H9 (cell line): ENCODE measurements around the gene CCDC127. TPM values are rescaled to one million over a fixed set of nuclear protein-coding genes. Genes with fewer than 3 reads are reported as not detected.
"Not testable (repeated sequence)": the region's sequence is repeated elsewhere in the genome, so short reads cannot be mapped to it uniquely, and the experiment has no call there.

Source experiments
- DNase-seq: peaks from one replicate; pipeline ENCODE4 v3.0.0-alpha.2; 2017
- H2AFZ ChIP-seq: one replicate; pipeline ENCODE4 v1.6.1; 2013; ENCODE audit warnings: mild to moderate bottlenecking, low read length, control low read depth, moderate library complexity
- H2AK5ac ChIP-seq: 2 replicates; pipeline ENCODE4 v1.6.1; 2013; ENCODE audit warnings: low read length, control low read depth, mixed read lengths; ENCODE audit not compliant: insufficient read length
- H2BK120ac ChIP-seq: one replicate; pipeline ENCODE4 v1.6.1; 2013; ENCODE audit warnings: low read depth, mild to moderate bottlenecking, low read length, control low read depth, inconsistent platforms; ENCODE audit not compliant: poor library complexity, severe bottlenecking
- H2BK12ac ChIP-seq: 2 replicates; pipeline ENCODE4 v1.6.1; 2013; ENCODE audit warnings: low read length, control low read depth, mixed read lengths, low read depth; ENCODE audit not compliant: insufficient read length
- H2BK15ac ChIP-seq: 2 replicates; pipeline ENCODE4 v1.6.1; 2013; ENCODE audit warnings: low read depth, low read length, control low read depth
- H2BK20ac ChIP-seq: one replicate; pipeline ENCODE4 v1.6.1; 2013; ENCODE audit warnings: low read depth, mild to moderate bottlenecking, low read length, control low read depth, inconsistent platforms; ENCODE audit not compliant: poor library complexity, severe bottlenecking
- H2BK5ac ChIP-seq: 2 replicates; pipeline ENCODE4 v1.6.1; 2013; ENCODE audit warnings: low read length, control low read depth, mixed read lengths; ENCODE audit not compliant: insufficient read length
- H3K14ac ChIP-seq: 2 replicates; pipeline ENCODE4 v1.6.1; 2013; ENCODE audit warnings: low read length, control low read depth; ENCODE audit not compliant: insufficient read depth
- H3K18ac ChIP-seq: 2 replicates; pipeline ENCODE4 v1.6.1; 2013; ENCODE audit warnings: low read depth, mild to moderate bottlenecking, mixed read lengths, low read length, control low read depth; ENCODE audit not compliant: insufficient read length
- H3K23ac ChIP-seq: 2 replicates; pipeline ENCODE4 v1.6.1; 2013; ENCODE audit warnings: low read length, control low read depth, mixed read lengths, low read depth; ENCODE audit not compliant: insufficient read length
- H3K23me2 ChIP-seq: 2 replicates; pipeline ENCODE4 v1.6.1; 2013; ENCODE audit warnings: low read depth, mild to moderate bottlenecking, mixed read lengths, low read length, control low read depth; ENCODE audit not compliant: insufficient read length, poor library complexity, severe bottlenecking
- H3K27ac ChIP-seq: 2 replicates; pipeline ENCODE4 v1.5.1; 2013; ENCODE audit warnings: low read length, control low read depth, mixed read lengths, low read depth; ENCODE audit not compliant: insufficient read length
- H3K27me3 ChIP-seq: 2 replicates; pipeline ENCODE4 v1.6.1; 2013; ENCODE audit warnings: low read length, control low read depth, inconsistent platforms; ENCODE audit not compliant: insufficient read depth
- H3K4ac ChIP-seq: 2 replicates; pipeline ENCODE4 v1.6.1; 2013; ENCODE audit warnings: low read depth, mild to moderate bottlenecking, control low read depth, inconsistent platforms, low read length, moderate library complexity
- H3K4me1 ChIP-seq: 2 replicates; pipeline ENCODE4 v1.6.1; 2013; ENCODE audit warnings: low read length, control low read depth, inconsistent platforms; ENCODE audit not compliant: insufficient read depth
- H3K4me2 ChIP-seq: 2 replicates; pipeline ENCODE4 v1.6.1; 2013; ENCODE audit warnings: low read length, control low read depth, mixed read lengths; ENCODE audit not compliant: insufficient read length, insufficient read depth
- H3K56ac ChIP-seq: 2 replicates; pipeline ENCODE4 v1.6.1; 2013; ENCODE audit warnings: low read depth, mild to moderate bottlenecking, mixed read lengths, low read length, control low read depth; ENCODE audit not compliant: insufficient read length
- H3K79me1 ChIP-seq: 2 replicates; pipeline ENCODE4 v1.6.1; 2013; ENCODE audit warnings: low read depth, mild to moderate bottlenecking, moderate library complexity, low read length, control low read depth, inconsistent platforms; ENCODE audit not compliant: insufficient read depth, poor library complexity, severe bottlenecking
- H3K79me2 ChIP-seq: 2 replicates; pipeline ENCODE4 v1.6.1; 2013; ENCODE audit warnings: low read length, control low read depth, inconsistent platforms; ENCODE audit not compliant: insufficient read depth
- H3K9ac ChIP-seq: 2 replicates; pipeline ENCODE4 v1.6.1; 2013; ENCODE audit warnings: low read length, control low read depth, mixed read lengths; ENCODE audit not compliant: insufficient read length; ENCODE audit errors: extremely low read depth
- H3K9me3 ChIP-seq: one replicate; pipeline ENCODE4 v1.6.1; 2013; ENCODE audit warnings: low read depth, low read length, inconsistent platforms; ENCODE audit not compliant: control insufficient read depth
- H3T11ph ChIP-seq: one replicate; pipeline ENCODE4 v1.6.1; 2013; ENCODE audit warnings: mild to moderate bottlenecking, low read length, control low read depth, inconsistent platforms
- H4K20me1 ChIP-seq: one replicate; pipeline ENCODE4 v1.6.1; 2013; ENCODE audit not compliant: control insufficient read depth, insufficient read length, insufficient read depth
- H4K5ac ChIP-seq: 2 replicates; pipeline ENCODE4 v1.6.1; 2013; ENCODE audit warnings: low read depth, mild to moderate bottlenecking, mixed read lengths, low read length, control low read depth; ENCODE audit not compliant: insufficient read length
- H4K8ac ChIP-seq: replicated peaks from 2 replicates; pipeline ENCODE4 v1.6.1; 2013; ENCODE audit warnings: low read length, control low read depth, mixed read lengths, low read depth; ENCODE audit not compliant: insufficient read length
- H4K91ac ChIP-seq: 2 replicates; pipeline ENCODE4 v1.6.1; 2013; ENCODE audit warnings: low read depth, mild to moderate bottlenecking, moderate library complexity, mixed read lengths, low read length, control low read depth; ENCODE audit not compliant: insufficient read length
- H3K27ac Mint-ChIP-seq, 3 experiments: 2 replicates in 2 of 3; 3 replicates in 1 of 3; pipeline ENCODE4 v1.8.0; 2020 to 2021; ENCODE audit warnings: mixed read lengths in 3 of 3, mild to moderate bottlenecking in 1 of 3, moderate library complexity in 1 of 3
- H3K27me3 Mint-ChIP-seq: 2 replicates; pipeline ENCODE4 v1.8.0; 2021; ENCODE audit warnings: low read depth, mild to moderate bottlenecking, moderate library complexity, mixed read lengths
- H3K36me3 Mint-ChIP-seq, 3 experiments: 2 replicates in 2 of 3; 3 replicates in 1 of 3; pipeline ENCODE4 v1.8.0; 2020 to 2021; ENCODE audit warnings: low read depth in 3 of 3, mixed read lengths in 3 of 3; ENCODE audit not compliant: insufficient read depth in 1 of 3
- H3K4me1 Mint-ChIP-seq, 2 experiments: 2 replicates each; pipeline ENCODE4 v1.8.0; 2020; ENCODE audit warnings: mixed read lengths in 2 of 2
- H3K4me3 Mint-ChIP-seq, 2 experiments: 2 replicates in 1 of 2; 3 replicates in 1 of 2; pipeline ENCODE4 v1.8.0; 2020 to 2021; ENCODE audit warnings: mild to moderate bottlenecking in 2 of 2, mixed read lengths in 2 of 2, moderate library complexity in 1 of 2
- H3K9me3 Mint-ChIP-seq, 2 experiments: 2 replicates in 1 of 2; 3 replicates in 1 of 2; pipeline ENCODE4 v1.8.0; 2020; ENCODE audit warnings: mild to moderate bottlenecking in 2 of 2, mixed read lengths in 2 of 2, moderate library complexity in 1 of 2
- WGBS: extraction: QIAGEN DNeasy Blood & Tissue Kit; methylation state at CpG from one replicate; pipeline ENCODE4 v1.1.7; 2013; ENCODE audit warnings: missing lambda C conversion rate, low lambda C conversion rate, mixed read lengths; ENCODE audit not compliant: insufficient read length; ENCODE audit errors: extremely low coverage; 5-methylcytosine and 5-hydroxymethylcytosine counted together
- total RNA-seq: library from RNA; stranded (reverse); gene quantifications from 2 replicates; pipeline ENCODE4 v1.2.1, GENCODE V29; 2021

Gene CCDC127
- total RNA-seq, 1 experiment from 2014 or later, result 9.0 TPM

DNA sequence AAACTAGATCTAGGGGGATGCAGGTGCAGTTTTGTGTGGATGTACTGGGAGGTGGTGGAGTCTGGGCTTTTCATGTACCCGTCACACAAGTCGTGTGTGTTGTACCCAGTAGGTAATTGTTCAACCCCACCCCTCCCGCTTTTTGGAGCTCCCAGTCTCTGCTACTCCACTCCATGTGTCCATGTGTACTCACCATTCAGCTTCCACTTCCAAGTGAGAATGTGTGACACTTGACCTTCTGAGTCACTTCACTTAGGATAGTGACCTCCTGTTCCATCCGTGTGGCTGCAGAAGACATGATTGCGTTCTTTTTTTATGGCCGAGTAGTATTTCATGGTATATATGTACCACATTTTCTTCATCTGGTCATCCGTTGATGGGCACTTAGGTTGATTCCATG is 22.6 kb upstream of the CCDC127 start:
- not testable (repeated sequence) for H3K27me3 ChIP-seq, H3K4ac ChIP-seq, H3K79me2 ChIP-seq, H3K4me3 Mint-ChIP-seq, H3K79me1 ChIP-seq, H3T11ph ChIP-seq, H2AK5ac ChIP-seq, H2BK12ac ChIP-seq, DNase-seq, H3K4me1 Mint-ChIP-seq, H3K4me2 ChIP-seq, H4K5ac ChIP-seq, H3K27me3 Mint-ChIP-seq, H2BK5ac ChIP-seq, H3K4me1 ChIP-seq, H2BK15ac ChIP-seq, H2AFZ ChIP-seq, H3K23ac ChIP-seq, H2BK120ac ChIP-seq, H3K27ac Mint-ChIP-seq, H3K9ac ChIP-seq, H3K14ac ChIP-seq, H2BK20ac ChIP-seq, H3K18ac ChIP-seq, H4K20me1 ChIP-seq, H3K27ac ChIP-seq, H4K8ac ChIP-seq, H3K23me2 ChIP-seq, H4K91ac ChIP-seq, H3K56ac ChIP-seq
- WGBS, result no CpG with 5 or more reads among the region's 7 CpGs
- H3K9me3 ChIP-seq, result peaks cover 17% of the 10 kb centered on the region
- peaks cover 68 to 88% (median 77%) of the 10 kb centered on the region in 3 experiments for H3K36me3 Mint-ChIP-seq
- H3K9me3 Mint-ChIP-seq, result peaks cover 21 to 23% of the 10 kb centered on the region in 2 experiments

DNA sequence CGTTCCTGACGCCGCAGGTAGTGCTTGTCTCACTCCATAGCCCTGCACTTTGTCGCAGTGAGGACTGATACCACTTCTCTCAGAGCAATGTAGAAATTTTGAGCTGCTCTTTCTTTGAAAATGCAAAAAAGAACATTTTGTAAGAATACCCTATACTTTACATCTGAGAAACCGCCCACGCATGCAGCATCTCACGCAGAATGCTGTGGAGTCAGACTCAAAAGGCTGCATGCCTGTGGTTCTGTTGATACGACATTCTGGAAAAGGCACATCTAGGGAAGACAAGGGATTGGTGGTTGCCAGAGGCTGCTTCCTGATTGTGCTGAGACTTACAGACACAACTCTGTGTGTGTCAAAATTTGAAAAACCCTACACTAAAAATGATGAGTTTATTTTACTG is 20.0 kb upstream of the CCDC127 start:
- H3K4me3 Mint-ChIP-seq, H4K5ac ChIP-seq, H3K23ac ChIP-seq, H2BK5ac ChIP-seq, H3K4me1 ChIP-seq, H3K79me1 ChIP-seq, H4K91ac ChIP-seq, H2BK20ac ChIP-seq, H3K56ac ChIP-seq, H3K4me2 ChIP-seq, DNase-seq, H3K4me1 Mint-ChIP-seq, H2BK120ac ChIP-seq, H3K27ac Mint-ChIP-seq, H3T11ph ChIP-seq, H3K27me3 ChIP-seq, H2BK15ac ChIP-seq, H2BK12ac ChIP-seq, H3K27ac ChIP-seq, H2AFZ ChIP-seq, H3K23me2 ChIP-seq, H3K4ac ChIP-seq, H4K8ac ChIP-seq, H3K27me3 Mint-ChIP-seq, H3K18ac ChIP-seq, H2AK5ac ChIP-seq, H3K9ac ChIP-seq, H4K20me1 ChIP-seq, H3K79me2 ChIP-seq, H3K14ac ChIP-seq: not testable (repeated sequence)
- peaks cover 17% of the 10 kb centered on the region for H3K9me3 ChIP-seq
- H3K9me3 Mint-ChIP-seq, result peaks cover 21 to 23% of the 10 kb centered on the region in 2 experiments
- WGBS, result no CpG with 5 or more reads among the region's 8 CpGs
- H3K36me3 Mint-ChIP-seq, result peaks cover 70 to 93% (median 79%) of the 10 kb centered on the region in 3 experiments
